ENCODE results near the gene UBE2D1. TPM values are rescaled to one million over a fixed set of nuclear protein-coding genes. Genes with fewer than 3 reads are reported as not detected.
"Not testable (repeated sequence)": the region's sequence is repeated elsewhere in the genome, so short reads cannot be mapped to it uniquely, and the experiment has no call there.

Gene UBE2D1
- total RNA-seq, 2 experiments from 2014 or later = 12.7 to 15.3 TPM

DNA sequence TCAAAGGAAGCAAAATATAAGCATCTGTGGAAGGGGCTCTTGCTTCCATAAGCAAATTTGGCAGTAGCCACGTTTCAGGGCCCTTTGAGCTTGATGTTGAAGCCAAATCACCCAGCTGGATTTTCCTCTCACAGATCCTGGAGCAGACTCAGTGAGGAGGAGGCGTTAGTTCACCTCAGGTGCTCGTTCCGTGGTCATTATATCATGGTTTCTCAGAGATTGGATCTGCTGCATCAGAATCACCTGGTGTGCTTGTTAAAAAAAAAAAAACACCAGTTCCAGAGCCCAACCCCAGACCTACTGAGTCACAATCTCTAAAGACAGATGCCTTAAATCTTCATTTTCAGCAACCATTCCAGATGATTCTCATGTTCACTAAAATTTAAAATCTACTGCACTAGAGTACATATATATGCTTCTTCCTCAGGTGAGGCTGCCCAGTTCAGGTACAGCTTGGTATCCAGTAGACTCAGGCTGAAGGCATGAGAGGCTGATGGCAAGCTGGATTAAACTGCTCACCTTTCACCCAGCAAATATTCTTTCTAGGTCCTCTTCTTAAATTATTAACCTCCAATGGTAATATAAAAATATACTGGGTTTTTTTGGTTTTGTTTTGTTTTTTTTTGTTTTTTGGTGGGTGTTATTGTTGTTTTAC, 75.3 kb downstream of the UBE2D1 start:
- Mint-ChIP-seq H3K4me1 (no peaks in the 10 kb centered on the region), H3K27ac (no peak overlapping the region), H3K9me3 (ENCODE audit: low read depth) (no peaks in the 10 kb centered on the region), H3K27me3 (no peaks in the 10 kb centered on the region), H3K36me3 (ENCODE audit: low read depth) (no peaks in the 10 kb centered on the region), H3K4me3 (no peak overlapping the region)
- POLR2A ChIA-PET = no interaction called here
- intact Hi-C loops (cut with DNase I, micrococcal nuclease) = no loop called here
- DNase-seq (no peak), ATAC-seq (no peak)
- CTCF ChIA-PET = interaction anchor here (0.7 to 1.0 kb wide), 2 partner anchors 59 to 903 kb away, joined by 3 read pairs; no protein-coding TSS in a partner anchor

DNA sequence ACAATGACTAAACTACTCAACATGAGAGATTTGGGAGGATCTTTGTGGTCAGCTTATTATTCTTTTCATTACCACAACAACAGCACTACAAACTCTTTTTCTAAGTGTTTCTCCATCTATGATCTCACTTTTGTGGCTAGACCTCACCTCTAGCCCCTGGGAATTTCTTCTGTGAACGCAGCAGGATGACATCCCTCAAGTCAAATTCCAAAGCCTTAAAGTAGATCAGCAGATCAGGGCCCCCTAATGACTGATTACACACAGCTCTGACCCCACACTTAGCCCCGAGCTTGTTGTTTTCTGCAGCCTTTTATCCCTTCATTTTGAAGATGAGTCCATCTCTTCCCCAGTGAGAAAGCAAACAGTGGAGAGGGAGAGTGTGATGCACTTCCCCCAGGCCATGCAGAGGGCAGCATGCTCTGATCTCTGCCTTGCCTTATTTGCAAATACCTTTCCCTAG, 77.7 kb downstream of the UBE2D1 start:
- Mint-ChIP-seq H3K4me3 (no peak overlapping the region), H3K27ac (no peak overlapping the region), H3K4me1 (no peaks in the 10 kb centered on the region), H3K9me3 (ENCODE audit: low read depth) (no peaks in the 10 kb centered on the region), H3K36me3 (ENCODE audit: low read depth) (no peaks in the 10 kb centered on the region), H3K27me3 (peaks cover 2% of the 10 kb centered on the region)
- ChIA-PET POLR2A (no interaction called here), CTCF (no interaction called here)
- ATAC-seq (no peak), DNase-seq (no peak)
- intact Hi-C loops (cut with DNase I, micrococcal nuclease) = no loop called here

DNA sequence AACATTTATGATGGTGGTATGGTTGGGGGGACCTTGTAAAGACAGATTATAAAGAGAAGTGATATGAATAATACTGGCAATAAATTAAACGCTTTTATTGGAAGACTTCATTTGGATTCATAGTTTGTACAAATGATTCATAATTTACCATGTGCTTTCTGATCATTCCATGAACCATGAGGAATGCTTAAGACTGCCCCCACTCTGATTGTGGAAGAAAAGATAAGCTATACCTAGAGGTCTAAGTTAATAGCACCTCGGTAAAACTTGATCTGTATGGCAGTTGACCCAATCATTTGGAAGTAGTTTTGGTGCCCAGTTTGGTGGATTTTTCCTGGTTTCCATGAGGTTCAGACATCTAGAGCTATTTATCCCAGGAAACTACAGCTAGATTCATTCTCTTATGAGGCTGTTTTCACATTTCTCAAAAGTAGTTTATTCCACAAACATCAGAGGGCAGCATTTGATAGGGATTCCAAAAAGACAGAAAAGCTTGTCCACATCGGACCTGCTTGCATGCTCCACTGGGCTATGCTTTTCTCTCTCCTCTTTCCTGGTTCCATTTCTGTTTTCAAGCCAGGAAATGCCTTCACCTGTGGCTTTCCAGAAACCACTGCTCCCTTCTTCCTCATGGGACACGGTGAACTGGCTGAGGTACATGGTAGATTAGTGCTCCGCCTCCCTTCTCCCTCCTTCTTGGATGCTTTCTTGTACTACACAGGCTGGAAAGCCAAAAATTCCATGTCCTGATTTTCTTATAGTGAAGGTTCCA, 79.7 kb downstream of the UBE2D1 start:
- Mint-ChIP-seq H3K9me3 (ENCODE audit: low read depth) (no peaks in the 10 kb centered on the region), H3K36me3 (ENCODE audit: low read depth) (peaks cover 2% of the 10 kb centered on the region), H3K4me1 (no peaks in the 10 kb centered on the region), H3K27ac (no peak overlapping the region), H3K4me3 (no peak overlapping the region), H3K27me3 (peaks cover 3% of the 10 kb centered on the region)
- CTCF ChIA-PET = no interaction called here
- intact Hi-C loops (cut with DNase I, micrococcal nuclease) = no loop called here
- no peak for ATAC-seq
- DNase-seq = no peak
- POLR2A ChIA-PET = no interaction called here

DNA sequence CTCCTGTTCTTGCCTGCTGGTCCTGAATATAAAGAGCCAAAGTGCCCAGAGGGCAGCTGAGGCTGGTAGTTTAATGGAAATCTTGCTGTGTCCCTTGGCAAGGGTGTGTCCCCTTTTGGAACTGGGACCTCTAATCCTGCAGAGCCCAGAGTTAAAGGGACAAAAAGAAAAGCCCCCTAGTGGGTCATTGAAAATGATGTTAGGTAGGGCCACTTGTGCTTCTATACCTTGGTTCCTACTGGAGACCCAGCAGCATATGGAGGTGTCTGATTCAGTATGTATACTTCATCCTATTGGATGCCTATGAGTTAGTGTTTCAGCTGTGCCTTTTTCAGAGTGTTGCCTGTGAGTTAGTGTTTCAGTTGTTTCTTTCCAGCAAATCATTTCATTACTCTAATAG, 81.0 kb downstream of the UBE2D1 start:
- ATAC-seq = no peak
- Mint-ChIP-seq H3K9me3 (ENCODE audit: low read depth) (no peaks in the 10 kb centered on the region), H3K27me3 (peaks cover 5% of the 10 kb centered on the region), H3K36me3 (ENCODE audit: low read depth) (peaks cover 2% of the 10 kb centered on the region), H3K27ac (no peak overlapping the region), H3K4me3 (no peak overlapping the region), H3K4me1 (no peaks in the 10 kb centered on the region)
- ChIA-PET POLR2A (no interaction called here), CTCF (no interaction called here)
- no peak for DNase-seq
- intact Hi-C loops (cut with DNase I, micrococcal nuclease) = no loop called here

DNA sequence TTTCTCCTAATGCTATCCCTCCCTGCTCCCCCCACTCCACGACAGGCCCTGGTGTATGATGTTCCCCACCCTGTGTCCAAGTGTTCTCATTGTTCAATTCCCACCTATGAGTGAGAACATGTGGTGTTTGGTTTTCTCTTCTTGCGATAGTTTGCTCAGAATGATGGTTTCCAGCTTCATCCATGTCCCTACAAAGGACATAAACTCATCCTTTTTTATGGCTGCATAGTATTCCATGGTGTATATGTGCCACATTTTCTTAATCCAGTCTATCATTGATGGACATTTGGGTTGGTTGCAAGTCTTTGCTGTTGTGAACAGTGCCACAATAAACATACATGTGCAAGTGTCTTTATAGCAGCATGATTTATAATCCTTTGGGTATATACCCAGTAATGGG, 83.1 kb downstream of the UBE2D1 start:
- H3K27ac Mint-ChIP-seq; H3K4me1 Mint-ChIP-seq; H3K36me3 Mint-ChIP-seq (ENCODE audit: low read depth); H3K4me3 Mint-ChIP-seq; POLR2A ChIA-PET; CTCF ChIA-PET; ATAC-seq; DNase-seq; intact Hi-C loops (cut with DNase I, micrococcal nuclease); H3K9me3 Mint-ChIP-seq (ENCODE audit: low read depth); H3K27me3 Mint-ChIP-seq: not testable (repeated sequence)

Other genes starting within 250 kb of the UBE2D1 start
- gene IPMK, start 67.1 kb upstream of the UBE2D1 start, total RNA-seq = 1 to 10 TPM; 7.1 to 8.1 TPM
- 10 to 100 TPM; 29.9 to 49.2 TPM for gene CISD1, start 65.8 kb upstream of the UBE2D1 start, total RNA-seq
- gene TFAM, start 50.4 kb downstream of the UBE2D1 start, total RNA-seq = 100 to 1,000 TPM; 108 to 112 TPM
- not detected for gene BICC1, start 177.9 kb downstream of the UBE2D1 start, total RNA-seq

Data from activated CD4-positive, alpha-beta T cell treated with anti-CD3 and anti-CD28 coated beads for 36 hours (primary cell).